Kidney epithelial cell (primary cell): ENCODE data around the gene TOMM5. TPM values are rescaled to one million over a fixed set of nuclear protein-coding genes. Genes with fewer than 3 reads are reported as not detected.

ENCODE experiments used
- DNase-seq: peaks from one replicate; pipeline ENCODE4 v3.0.0-alpha.2; 2010; ENCODE audit warnings: low read depth
- H3K27me3 ChIP-seq: 2 replicates; pipeline ENCODE4 v1.6.0; 2011; ENCODE audit warnings: low read length; ENCODE audit not compliant: control insufficient read depth, insufficient read depth
- H3K36me3 ChIP-seq: 2 replicates; pipeline ENCODE4 v1.5.1; 2011; ENCODE audit warnings: low read length; ENCODE audit not compliant: control insufficient read depth, insufficient read depth
- H3K4me3 ChIP-seq: 2 replicates; pipeline ENCODE4 v1.5.1; 2011; ENCODE audit warnings: low read depth, mild to moderate bottlenecking, control low read depth, low read length
- total RNA-seq: library from RNA; depleted of rRNA; stranded (reverse); fragments of >200 nt; gene quantifications from 2 replicates; pipeline ENCODE4 v1.2.3, GENCODE V29; 2015
- TF ChIP-seq, protein P1 (sequence below): IDR thresholded peaks from 2 replicates; pipeline ENCODE4 v1.5.1; 2011; ENCODE audit warnings: mild to moderate bottlenecking, moderate library complexity, low read length, control low read depth, inconsistent platforms; ENCODE audit not compliant: insufficient read depth, poor library complexity, severe bottlenecking

TOMM5 gene
- total RNA-seq, 1 donor from 2014 or later: 111 TPM

DNA sequence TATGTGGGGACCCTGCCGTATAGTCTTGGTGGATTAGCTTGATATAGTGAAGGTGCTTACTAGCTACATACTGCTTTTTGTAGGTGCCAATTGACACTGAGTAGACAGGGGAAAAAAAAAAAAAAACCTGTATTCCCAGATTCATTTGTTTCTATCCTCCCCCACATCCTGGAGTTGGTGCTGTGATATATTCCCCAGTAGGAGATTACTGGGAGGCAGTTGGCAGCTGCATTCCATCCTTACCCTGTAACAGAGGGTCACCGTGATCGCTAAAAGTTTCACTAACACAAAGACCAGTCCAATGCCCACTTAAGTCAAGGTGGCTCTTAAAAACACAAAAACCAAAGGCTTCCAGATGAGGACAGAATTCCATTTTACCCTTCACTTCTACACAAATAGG, 27.4 kb upstream of the TOMM5 start:
- H3K27me3 ChIP-seq: no peaks in the 10 kb centered on the region
- H3K36me3 ChIP-seq: no peaks in the 10 kb centered on the region
- TF ChIP-seq, protein P1, sequence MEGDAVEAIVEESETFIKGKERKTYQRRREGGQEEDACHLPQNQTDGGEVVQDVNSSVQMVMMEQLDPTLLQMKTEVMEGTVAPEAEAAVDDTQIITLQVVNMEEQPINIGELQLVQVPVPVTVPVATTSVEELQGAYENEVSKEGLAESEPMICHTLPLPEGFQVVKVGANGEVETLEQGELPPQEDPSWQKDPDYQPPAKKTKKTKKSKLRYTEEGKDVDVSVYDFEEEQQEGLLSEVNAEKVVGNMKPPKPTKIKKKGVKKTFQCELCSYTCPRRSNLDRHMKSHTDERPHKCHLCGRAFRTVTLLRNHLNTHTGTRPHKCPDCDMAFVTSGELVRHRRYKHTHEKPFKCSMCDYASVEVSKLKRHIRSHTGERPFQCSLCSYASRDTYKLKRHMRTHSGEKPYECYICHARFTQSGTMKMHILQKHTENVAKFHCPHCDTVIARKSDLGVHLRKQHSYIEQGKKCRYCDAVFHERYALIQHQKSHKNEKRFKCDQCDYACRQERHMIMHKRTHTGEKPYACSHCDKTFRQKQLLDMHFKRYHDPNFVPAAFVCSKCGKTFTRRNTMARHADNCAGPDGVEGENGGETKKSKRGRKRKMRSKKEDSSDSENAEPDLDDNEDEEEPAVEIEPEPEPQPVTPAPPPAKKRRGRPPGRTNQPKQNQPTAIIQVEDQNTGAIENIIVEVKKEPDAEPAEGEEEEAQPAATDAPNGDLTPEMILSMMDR: no peak
- DNase-seq: no peak
- H3K4me3 ChIP-seq: no peak overlapping the region

DNA sequence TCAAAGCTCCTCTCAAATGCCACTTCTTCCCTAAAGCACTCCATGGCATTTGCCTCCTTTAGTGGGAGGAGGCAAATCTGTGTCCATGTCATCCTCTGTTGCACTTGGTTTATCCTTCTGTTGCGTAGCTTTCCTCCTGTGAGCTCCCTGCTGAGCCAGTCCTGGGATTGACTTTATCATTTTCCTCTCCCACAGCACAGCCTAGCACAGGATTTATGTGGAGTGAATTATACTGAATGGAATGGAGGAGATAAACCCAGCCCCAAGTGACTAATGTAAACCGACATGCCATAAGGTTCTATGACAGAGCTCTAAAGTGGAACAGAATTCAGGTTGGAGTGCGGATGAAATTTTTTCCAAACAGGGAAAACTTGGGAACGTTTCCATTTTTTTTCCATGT, 26.4 kb upstream of the TOMM5 start:
- H3K27me3 ChIP-seq: no peaks in the 10 kb centered on the region
- no peaks in the 10 kb centered on the region for H3K36me3 ChIP-seq
- DNase-seq: no peak
- H3K4me3 ChIP-seq: no peak overlapping the region
- TF ChIP-seq, protein P1: no peak

DNA sequence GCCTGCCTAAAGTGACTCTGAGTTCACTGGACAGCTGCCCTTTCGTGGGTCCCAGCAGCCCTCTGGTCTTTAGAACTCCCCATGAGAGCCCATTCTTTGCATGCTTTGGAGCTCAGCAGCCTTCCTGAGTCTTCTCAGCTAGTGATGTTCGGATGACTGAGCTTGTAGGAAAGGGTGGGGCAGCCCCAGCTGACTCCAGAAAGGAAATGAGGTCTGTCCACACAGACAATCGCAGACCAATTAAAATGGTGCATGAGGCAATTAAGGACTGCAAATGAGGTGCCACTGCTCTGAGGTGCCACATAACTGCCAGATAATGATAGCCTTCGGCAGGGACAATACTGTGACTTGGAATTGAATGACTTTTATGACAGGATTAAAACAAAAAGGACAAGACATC, 25.4 kb upstream of the TOMM5 start:
- Histone ChIP-seq H3K4me3 (no peak overlapping the region), H3K27me3 (no peaks in the 10 kb centered on the region), H3K36me3 (no peaks in the 10 kb centered on the region)
- TF ChIP-seq, protein P1: no peak
- no peak for DNase-seq

DNA sequence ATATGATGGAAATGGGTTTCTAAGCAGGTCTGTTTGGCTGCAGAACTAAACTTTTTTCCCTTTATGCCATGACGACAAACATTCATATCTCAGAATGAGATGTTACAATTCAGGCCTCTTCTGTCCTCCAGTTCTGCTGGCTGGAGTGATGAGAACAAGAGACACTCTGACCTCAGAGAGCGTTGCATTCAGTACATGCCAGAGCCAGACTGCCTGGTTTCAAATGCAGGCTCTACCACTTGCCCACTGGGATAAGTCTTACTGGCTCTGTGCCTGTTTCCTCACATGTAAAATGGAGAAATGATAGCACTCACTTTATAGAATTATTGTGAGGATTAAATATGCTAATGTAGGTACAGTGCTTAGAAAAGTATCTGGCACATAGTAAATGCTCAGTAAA, 24.8 kb upstream of the TOMM5 start:
- TF ChIP-seq, protein P1: no peak
- H3K36me3 ChIP-seq: no peaks in the 10 kb centered on the region
- no peak overlapping the region for H3K4me3 ChIP-seq
- DNase-seq: no peak
- no peaks in the 10 kb centered on the region for H3K27me3 ChIP-seq

DNA sequence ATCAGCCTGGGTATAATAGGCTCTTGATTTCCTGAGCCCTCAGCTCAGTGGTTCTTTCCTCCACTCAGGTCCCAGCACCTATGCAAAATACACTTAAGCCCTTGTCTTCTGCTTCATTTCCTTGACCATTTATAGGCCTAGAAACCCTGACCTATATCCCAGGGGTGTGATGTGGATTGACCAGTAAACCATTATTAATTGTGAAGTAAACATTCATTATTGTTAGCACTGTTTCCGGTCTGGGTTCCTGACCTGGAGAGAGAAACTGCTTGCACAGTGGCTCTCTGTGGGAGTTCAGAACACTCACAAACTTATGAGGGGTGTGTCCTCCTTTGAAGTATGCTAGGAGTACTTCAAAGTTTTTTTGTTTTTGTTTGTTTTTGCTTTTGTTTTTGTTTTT, 19.6 kb upstream of the TOMM5 start:
- DNase-seq: no peak
- TF ChIP-seq, protein P1: no peak
- no peaks in the 10 kb centered on the region for H3K36me3 ChIP-seq

DNA sequence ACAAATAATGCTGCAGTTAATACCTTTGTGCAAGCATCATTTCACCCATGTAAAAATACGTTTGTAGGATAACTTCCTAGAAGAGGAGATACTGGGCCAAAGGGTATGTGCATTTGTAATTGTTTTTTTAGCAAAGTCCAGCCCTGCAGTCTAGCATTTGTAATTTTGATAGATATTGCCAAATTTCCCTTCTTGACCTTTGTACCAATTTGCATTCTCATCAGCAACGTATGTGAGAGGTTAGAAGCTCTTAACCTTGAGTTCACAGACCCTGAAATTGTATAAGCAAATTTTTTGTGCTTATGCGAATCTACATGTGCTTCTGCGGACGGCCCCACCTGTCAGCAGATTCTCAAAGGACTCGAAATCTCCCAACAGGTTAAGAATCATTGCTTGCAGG, 18.6 kb upstream of the TOMM5 start:
- DNase-seq: no peak
- Histone ChIP-seq H3K27me3 (peaks cover under 1% of the 10 kb centered on the region), H3K36me3 (no peaks in the 10 kb centered on the region), H3K4me3 (no peak overlapping the region)
- TF ChIP-seq, protein P1: no peak

More for the DNA sequence above, 19.6 kb upstream of the TOMM5 start:
- Histone ChIP-seq H3K4me3 (no peak overlapping the region), H3K27me3 (no peaks in the 10 kb centered on the region)
